ENCODE data around the gene LYZ.

DNA sequence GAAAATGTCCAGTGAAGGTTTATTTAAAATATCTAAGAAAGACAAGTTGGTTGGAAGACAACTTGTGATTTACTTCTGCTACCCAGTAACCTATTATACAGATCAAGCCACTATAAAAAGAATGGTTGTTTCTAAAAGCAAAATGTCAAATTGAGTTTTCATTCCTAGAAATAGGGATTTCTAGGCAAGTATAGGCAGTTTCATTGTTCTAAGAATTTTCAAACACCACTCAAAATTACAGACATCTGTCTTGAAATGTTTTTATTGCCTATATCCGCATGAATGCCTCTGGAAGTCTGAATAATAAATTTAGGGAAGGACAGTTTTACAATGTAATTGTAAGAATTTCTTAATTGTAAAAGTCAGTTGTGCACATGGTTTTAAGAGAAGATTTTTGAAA lies 20.0 kb downstream of the LYZ start:
- no peak for TF ChIP-seq POLR2AphosphoS5 (IDR thresholded peaks at IDR 0.05; ENCODE audit: low read depth, low read length)
- no peak for TF ChIP-seq TAF1 (IDR thresholded peaks at IDR 0.05; ENCODE audit: borderline replicate concordance, insufficient read depth, low read length)
- no peak for TF ChIP-seq SIN3A (IDR thresholded peaks at IDR 0.05; ENCODE audit: borderline replicate concordance, insufficient read depth, low read length)

Data from PFSK-1 (cell line).